Measurements from ENCODE around the gene GPATCH8.

GPATCH8 gene

DNA sequence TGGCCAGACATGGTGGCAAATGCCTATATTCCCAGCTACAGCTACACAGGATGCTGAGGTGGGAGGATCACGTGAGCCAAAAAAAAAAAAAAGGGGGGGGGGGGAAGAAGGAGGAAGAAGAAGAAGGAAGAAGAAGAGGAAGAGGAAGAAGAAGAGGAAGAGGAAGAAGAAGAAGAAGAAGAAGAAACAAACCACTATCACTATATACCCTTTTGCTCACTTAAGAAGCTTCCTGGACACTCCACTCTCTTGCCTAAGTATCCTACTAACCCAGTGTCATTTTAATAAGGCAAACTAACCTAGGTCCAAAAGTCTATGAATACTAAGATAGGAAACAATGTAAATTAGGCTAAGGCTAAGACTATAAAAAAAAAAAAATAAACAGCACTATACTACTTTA, 54.8 kb downstream of the GPATCH8 start:
- DNase-seq: no peak

DNA sequence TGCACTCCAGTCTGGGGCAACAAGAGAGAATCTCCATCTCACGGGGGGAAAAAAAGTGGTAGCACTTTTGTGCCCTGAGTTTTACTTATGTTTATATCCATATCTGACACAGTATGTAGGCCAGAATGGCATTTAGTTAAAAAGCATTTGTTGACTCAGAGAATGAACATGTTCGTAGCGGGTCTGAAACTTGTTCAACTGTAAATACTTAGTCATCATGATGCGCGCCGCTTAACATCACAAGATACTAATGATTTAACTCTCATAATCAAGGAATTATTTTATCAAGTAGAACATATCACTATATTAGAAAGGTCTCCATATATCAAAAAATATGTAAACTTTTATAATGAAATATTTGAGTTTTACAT, 58.5 kb downstream of the GPATCH8 start:
- DNase-seq: no peak

GRCh38 chr17:44442806-44443205, 60.4 kb downstream of the GPATCH8 start:
- no peak for DNase-seq

GRCh38 chr17:44439168-44439567, 64.0 kb downstream of the GPATCH8 start:
- no peak for DNase-seq

DNA sequence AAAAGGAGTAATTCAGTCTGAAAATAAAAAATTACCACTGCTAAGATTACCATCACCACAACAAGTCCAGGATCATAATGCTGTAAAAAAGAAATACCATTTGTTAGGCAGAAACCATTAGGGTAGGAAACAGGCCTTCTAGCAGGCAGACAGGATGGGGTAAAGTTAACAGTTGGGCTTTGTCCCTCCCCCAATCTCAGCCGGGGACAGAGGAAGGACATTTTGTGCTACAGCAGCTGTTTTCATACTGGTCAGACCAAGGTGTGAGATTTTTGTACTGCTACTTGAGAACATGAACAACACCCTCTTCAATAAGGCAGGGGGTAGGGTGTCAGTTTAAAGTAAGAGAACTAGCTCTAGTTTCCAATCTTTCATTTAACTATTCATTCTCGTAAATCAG, 64.6 kb downstream of the GPATCH8 start:
- no peak for DNase-seq

DNA sequence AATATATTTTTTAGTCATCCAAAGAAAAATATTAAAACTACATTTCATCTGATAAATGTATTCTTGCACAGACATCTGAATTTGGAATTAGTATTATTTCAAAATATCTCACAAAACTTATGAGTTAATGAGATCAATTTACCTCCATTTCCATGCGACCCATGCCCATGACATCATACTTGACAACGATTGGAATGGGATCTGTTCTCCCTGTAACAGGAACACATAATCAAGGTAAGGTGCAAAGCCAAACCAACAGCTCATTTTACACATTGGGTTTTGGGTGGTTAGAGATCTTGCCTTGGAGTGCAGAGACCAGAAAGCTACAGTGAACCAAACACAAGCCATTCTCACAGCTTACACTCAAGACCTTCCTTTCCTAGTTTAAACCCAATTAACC, 66.9 kb downstream of the GPATCH8 start:
- DNase-seq: no peak

DNA sequence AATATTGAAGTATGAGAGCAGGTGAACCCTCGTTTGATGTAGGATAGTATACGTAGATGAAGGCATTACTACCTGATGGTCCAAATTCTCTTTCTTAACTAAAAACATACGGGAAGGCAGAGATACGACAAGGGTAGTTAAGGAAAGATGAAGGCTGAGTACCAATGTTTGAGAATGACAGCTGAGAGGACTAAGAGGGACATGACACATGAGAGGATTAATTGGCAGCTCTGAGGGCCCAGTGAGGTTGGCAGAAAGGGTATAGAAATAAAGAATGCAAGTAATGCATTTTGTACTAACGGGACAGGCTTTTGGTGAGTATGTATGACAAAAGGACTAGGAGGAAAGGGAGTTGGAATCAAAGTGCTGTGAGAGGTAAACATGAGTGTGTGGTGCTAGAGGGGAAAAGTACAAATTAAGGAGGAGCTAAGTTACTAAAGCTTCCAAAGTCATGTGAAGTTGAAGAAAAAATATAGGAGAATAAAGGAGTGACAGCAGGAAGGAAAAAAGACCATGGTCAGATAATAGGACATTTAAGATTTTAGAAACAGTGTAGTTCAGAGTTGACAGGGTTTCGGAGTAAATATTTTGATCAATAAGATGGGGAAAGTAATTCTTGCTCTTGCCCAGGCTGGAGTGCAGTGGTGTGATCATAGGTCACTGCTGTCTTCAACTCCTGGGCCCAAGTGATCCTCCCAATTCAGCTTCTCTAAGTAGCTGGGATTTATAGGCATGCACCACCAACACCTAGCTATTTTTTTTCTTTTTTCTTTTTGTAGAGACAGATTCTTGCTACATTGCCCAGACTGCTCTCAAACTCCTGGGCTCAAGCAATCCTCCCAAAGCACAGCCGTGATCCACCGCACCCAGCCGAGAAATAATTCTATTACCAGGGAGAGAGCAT, 70.7 kb downstream of the GPATCH8 start:
- DNase-seq: no peak

- no peak for DNase-seq
These were observed 78.3 kb downstream of the GPATCH8 start for GRCh38 chr17:44424828-44425461.

- no peak for DNase-seq
These were observed 85.7 kb downstream of the GPATCH8 start for GRCh38 chr17:44417553-44417952.

- no peak for DNase-seq
These were observed 86.5 kb downstream of the GPATCH8 start for GRCh38 chr17:44416558-44417289.

DNA sequence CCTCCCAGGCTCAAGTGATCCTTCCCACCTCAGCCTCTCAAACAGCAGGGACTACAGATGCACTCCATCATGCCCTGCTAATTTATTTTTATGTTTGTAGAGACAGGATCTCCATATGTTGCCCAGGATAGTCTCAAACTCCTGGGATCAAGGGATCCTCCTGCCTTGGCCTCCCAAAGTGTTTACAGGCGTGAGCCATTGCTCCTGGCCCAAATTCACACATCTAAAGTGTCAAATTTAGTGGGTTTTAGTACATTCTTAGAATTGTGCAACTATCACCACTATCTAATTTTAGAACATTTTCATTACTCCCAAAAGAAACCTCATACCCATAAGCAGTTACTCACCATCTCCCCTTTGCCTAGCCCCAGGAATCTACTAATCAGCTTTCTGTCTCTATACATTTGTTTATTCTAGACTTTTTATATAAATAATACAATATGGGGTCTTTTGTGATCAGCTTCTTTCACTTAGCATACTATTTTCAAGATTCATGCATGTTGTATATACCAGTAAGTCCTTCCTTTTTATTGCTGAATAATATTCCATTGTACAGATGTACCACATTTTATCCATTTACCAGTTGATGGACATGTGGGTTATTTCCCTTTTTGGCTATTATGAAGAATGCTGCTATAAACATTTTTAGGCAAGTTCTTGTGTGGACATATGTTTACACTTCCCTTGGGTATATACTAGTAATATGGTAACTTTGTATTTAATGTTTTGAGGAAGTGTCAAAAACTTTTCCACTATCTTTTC, 88.6 kb downstream of the GPATCH8 start:
- DNase-seq: no peak

GRCh38 chr17:44409309-44410028, 93.7 kb downstream of the GPATCH8 start:
- no peak for DNase-seq

- DNase-seq: no peak
These were observed 94.4 kb downstream of the GPATCH8 start for GRCh38 chr17:44408786-44409185.

DNA sequence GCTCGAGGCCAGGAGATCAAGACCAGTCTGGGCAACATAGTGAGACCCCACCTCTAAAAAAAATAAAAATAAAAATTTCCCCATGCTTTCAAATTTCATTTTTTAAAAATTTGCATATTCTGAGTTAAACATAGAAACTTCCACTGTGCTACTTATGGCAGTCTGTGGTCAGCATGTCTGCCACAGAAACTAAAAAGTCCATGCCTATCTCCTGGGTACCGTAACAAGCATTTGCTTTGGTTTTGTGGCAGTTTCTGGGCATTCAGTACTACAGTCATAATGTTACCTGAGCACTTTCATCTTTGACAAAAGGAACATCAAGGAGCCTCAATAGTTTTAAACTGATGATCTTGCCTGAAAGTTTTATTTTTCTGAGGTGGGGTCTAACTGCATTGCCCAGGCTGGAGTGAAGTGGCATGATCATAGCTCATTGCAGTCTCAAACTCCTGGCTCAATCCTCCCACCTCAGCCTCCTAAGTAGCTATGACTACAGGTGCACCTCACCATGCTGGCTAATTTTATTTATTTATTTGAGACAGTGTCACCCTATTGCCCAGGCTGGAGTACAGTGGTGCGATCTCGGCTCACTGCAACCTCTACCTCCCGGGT, 100.5 kb downstream of the GPATCH8 start:
- no peak for DNase-seq

GRCh38 chr17:44400226-44400847, 102.9 kb downstream of the GPATCH8 start:
- no peak for DNase-seq

GRCh38 chr17:44398692-44399691, 104.2 kb downstream of the GPATCH8 start:
- DNase-seq: no peak

GRCh38 chr17:44397479-44398440, 105.4 kb downstream of the GPATCH8 start:
- no peak for DNase-seq

- no peak for DNase-seq
These were observed 106.3 kb downstream of the GPATCH8 start for GRCh38 chr17:44396946-44397345.

- no peak for DNase-seq
These were observed 108.4 kb downstream of the GPATCH8 start for GRCh38 chr17:44394833-44395232.

Measured in NCI-H345 (cell line).